Activated T-helper 1 cell treated with Interleukin-2 at 50 U/mL for 16 hours (primary cell): ENCODE measurements around the gene CAPSL.
"Not testable (repeated sequence)": the region's sequence is repeated elsewhere in the genome, so short reads cannot be mapped to it uniquely, and the experiment has no call there.

ENCODE experiments used
- DNase-seq: peaks from one replicate; pipeline ENCODE4 v3.0.0-alpha.2; 2020; ENCODE audit warnings: low read depth

Gene CAPSL

GRCh38 chr5:35938568-35939227 lies at the start of gene CAPSL:
CAPSL (minus strand) TSS chr5:35938622; CDS start chr5:35921120, 17,502 bp downstream.
- no peak for DNase-seq

DNA sequence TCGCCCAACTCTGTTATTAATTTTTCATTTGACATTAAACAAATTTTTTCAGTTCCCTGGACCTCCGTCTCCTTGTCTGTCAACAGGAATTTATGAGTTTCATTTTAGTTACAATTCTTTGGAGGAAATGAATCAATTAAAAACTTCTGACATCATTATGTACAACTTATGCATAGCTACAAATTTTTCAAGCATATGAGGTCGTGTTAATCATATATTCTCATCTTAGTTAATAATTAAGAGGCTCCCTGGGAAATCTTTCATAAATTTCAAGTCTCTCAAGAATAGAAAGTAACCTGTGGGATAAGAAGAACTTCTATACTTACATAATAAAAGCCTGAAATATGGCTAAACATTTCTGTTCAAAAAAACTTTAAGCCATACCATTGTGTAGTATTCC lies 49.4 kb upstream of the CAPSL start:
- DNase-seq = no peak

DNA sequence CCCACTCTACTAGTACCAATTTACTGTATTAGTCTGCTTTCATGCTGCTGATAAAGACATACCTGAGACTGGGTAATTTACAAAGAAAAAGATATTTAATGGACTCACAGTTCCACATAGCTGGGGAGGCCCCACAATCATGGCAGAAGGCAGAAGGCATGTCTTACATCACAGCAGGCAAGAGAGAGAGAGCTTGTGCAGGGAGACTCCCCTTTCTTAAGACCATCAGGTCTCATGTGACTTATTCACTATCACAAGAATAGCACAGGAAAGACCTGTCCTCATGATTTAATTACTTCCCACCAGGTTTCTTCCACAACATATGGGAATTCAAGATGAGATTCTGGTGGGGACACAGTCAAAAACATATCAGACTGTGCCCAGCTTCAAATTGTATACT lies 41.3 kb upstream of the CAPSL start:
- DNase-seq = no peak

- not testable (repeated sequence) for DNase-seq
These were observed 38.4 kb upstream of the CAPSL start for GRCh38 chr5:35976859-35977258.

DNA sequence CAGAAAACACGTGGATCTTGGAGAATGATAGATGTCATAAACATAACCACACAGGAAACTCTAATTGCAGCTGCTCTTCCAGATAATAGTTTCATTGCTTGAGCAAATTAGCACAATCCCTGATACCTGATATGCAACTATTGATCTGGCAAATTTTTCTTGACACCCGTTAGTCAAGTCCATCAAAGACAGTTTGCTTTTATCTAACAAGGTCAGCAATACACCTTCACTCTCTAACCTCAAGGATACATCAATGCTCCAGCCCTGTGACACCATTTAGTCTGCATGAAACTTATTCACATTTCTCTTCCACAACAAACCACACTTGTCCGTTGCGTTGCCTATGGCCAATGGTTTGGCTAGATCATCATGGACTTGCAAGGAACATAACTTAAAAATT lies 36.1 kb upstream of the CAPSL start:
- DNase-seq = no peak

DNA sequence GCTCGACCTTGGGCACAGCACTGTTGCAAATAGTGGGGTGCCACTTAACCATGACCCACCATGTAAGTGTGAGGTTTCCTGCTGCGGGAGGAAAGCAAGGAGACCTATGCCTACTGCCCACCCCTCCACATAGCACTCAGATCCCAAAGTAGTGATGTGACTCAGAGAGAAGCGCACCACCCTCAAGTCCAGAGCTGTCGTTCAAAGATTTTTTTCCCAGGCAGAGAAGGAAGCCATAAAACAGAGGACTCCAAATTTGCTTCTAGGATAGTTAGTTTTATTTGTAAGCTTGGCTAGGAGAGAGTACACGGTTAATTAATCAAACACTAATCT lies 33.4 kb upstream of the CAPSL start:
- no peak for DNase-seq

GRCh38 chr5:35971186-35971877 lies 32.9 kb upstream of the CAPSL start:
- no peak for DNase-seq

DNA sequence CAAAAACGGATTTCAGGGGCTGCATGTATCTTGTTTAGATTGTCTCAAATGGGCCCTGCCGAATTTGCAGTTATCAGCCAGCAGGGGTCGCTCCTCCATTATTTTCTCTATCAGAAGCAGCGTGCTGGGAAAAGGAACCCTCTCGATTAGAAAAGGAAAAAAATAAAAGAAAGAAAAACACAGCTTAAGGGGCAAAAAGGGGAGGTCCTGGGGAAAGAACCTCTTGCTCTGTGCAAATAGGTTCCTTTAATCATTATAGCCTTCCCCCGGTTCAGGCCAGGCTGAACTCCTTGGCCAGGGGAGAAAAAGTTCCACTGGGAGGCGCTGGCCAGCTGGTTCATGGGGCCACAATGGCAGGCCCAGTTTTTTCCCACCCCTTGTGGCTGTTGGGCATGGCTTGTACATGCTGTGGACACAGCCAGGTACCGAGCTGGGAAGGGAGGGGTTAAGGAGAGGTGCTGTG lies 25.0 kb upstream of the CAPSL start:
- no peak for DNase-seq

DNA sequence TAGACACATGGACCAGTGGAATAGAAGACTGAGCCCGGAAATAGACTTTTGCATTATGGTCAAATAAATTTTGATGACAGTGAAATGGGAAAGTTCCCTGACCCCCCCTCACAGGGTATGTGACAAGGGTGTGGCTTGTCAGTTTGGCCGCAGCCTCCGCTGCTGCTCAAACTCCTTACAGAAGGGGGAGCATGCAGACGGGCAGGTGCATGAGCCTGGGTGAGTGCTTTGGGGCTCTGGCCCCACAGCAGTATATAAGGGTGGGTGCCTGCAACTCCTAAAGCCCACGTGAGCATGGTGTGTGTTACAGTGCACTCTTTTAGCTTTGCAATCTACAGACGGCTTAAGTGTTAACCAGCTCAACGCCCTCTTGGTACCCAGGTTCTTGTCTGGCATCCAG lies 21.9 kb upstream of the CAPSL start:
- DNase-seq = no peak

DNA sequence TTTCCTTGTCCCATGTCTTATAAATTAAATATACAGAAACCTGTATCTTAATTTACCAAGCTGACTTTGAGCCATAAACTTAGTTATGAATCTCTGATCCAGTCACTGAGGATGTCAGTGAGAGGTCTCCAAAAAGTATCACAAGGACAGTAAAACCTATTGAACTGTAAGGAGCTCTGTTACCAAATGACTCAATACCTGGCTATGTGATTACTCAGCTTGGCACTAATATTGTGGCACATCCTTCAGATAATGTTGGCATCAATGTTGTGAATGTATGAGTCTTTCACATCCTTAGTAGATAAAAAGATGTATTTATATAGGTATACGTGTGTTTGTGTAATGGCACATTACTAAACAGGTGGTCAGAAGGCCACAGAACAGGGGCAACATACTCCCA lies 18.0 kb upstream of the CAPSL start:
- no peak for DNase-seq

GRCh38 chr5:35954175-35954574 lies 15.8 kb upstream of the CAPSL start:
- no peak for DNase-seq

GRCh38 chr5:35947085-35947484 lies 8.7 kb upstream of the CAPSL start:
- DNase-seq = no peak

DNA sequence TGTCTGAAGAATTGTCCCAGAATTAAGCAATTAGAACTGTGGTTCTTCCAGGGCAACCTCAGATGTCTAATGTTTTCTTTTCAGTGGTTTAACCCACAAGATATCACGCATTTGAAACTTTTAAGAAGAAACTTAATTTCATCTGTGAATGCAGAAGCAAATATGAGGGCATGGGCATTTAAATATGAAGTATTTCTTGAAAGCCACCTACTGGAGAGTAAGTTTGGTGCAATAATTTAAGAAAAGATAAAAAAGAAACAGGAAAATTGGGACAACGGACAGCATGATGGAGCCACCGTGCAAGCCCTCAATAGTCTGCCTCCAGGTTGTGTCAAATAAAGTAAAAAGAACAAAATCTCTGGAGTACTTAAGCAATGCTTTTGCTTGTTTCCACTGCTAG lies 1.2 kb upstream of the CAPSL start:
- DNase-seq = no peak

DNA sequence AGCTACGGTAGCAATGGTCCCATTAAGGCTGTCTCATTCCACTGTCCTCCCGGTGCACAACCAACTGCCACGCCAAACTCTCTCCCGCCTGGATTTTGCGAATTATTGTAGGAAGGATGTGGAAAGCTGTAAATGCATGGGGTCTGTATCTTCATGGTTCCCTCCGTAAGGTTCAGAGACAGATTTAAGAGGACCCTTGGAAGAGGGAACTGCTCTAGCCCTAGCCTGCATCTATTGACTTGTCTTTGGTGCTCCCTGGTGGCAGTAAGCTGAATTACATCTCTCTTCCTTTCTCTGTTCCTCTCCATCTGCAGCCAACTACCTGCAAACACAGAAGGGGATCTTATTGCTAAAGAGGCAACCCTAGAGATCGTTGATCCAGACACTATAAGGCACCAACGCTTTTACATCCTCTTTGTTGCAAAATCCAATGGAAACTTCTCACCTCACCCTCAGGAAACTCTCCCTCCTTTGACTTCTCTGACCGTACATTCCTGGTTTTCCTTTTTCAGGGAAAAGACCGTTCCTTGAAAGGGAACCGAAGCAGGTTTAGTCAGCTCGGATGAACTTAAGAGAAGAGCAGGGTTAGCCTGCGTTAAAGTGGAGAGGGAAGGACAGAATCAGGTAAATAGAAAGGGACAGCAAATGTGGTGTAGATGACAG lies 11.9 kb downstream of the CAPSL start:
- no peak for DNase-seq

DNA sequence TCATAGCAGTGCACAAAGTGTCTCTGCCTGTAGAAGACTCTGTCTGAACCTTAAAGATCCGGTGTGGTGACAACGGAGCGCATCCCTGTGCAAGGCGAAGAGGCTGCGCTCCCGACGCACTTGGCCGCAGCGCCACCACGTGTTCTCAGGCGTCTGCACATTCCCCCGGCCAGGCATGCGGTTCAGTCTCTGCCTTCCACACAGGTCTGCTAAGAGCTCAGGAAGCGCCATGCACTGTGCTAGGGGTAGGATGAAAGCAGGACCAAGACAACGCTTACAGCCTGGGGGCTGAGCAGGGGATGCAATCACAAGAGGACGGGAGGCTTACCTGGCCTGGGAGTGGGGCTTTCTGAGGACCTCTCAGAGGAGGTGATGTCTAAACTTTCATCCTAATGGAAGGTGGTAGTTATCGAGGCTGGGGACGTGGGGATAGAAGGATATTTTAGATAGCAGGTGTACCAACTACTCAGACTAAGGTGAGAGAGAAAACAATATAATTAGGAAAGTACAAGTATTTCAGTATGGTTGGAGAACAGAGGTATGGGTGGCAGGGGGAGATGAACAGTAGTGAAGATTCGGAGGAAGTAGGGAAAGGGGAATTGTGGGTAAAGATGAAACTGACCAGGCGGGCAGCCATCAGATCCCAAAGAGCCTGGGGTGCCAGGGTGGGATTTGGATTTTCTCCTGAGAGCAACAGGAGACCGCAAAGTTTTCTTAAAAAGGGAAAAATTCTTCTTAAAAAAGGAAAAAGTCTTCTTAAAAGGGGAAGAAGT lies 13.3 kb downstream of the CAPSL start:
- DNase-seq = peak; percentile 76

GRCh38 chr5:35924122-35924949 lies 14.1 kb downstream of the CAPSL start:
- no peak for DNase-seq

- no peak for DNase-seq
These were observed 16.0 kb downstream of the CAPSL start for GRCh38 chr5:35922468-35922867.

GRCh38 chr5:35921930-35922329 lies 16.5 kb downstream of the CAPSL start:
- no peak for DNase-seq

GRCh38 chr5:35920890-35921289 lies 17.5 kb downstream of the CAPSL start:
- DNase-seq = no peak

DNA sequence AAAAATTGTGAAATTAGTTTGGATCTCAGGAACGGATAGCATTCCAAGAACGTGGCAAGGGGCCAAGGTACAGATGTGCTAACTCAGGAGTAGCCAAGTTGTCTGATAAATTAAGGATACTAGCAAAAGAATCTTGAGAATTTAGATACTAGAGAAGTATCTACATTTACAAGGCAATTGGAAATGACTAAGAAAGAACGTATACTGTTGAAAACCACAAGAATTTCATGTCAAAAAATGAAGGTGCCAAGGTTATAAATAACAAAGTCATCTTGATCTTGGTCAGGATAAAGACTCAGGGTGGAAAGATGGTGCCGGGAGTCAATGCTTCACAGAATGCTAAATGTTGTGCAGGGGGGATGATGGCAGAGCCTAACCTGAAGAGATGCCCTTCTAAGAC lies 19.2 kb downstream of the CAPSL start:
- no peak for DNase-seq

DNA sequence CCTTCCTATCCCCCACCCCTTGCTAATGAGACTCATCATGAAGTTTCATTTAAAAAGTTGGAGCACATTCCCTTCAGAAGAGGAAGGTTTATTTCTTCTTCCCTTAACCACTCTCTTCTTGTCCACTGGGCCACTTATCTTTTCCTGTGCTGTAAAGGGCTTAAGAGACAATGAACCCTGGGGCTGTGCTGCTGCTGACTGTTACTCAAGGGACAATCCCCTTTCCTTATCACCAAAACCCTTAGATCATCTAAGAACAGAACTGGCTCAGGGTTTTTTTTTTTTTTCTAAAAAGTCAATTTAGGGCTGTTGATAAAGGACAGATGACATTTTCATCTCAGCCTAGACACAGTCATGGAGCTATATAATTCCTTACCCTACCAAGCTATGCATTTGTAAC lies 29.6 kb downstream of the CAPSL start:
- DNase-seq = no peak

DNA sequence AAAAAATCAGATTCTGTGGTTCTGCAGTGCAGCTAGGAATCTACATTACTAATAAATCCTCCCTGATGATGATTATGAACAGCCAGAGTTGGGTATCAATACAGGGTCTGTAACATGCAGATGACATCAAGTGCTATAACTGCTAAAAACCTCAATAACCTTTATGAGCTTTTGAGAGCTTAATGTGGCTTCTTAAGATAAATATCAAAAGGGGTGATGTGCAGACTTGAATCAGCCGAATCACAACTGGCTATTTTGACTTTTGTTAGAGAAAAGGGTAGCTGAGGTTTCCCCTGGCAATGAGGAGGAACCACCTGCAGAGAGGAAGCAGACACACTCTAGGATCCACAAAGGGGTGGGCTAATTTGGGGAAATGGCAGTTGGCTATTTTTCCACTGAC lies 30.2 kb downstream of the CAPSL start:
- no peak for DNase-seq
